ENCODE measurements around the gene GPR35. TPM values are rescaled to one million over a fixed set of nuclear protein-coding genes. Genes with fewer than 3 reads are reported as not detected.

Gene GPR35
- total RNA-seq, 1 donor from 2014 or later = 5.4 TPM

- TF ChIP-seq, protein P1, sequence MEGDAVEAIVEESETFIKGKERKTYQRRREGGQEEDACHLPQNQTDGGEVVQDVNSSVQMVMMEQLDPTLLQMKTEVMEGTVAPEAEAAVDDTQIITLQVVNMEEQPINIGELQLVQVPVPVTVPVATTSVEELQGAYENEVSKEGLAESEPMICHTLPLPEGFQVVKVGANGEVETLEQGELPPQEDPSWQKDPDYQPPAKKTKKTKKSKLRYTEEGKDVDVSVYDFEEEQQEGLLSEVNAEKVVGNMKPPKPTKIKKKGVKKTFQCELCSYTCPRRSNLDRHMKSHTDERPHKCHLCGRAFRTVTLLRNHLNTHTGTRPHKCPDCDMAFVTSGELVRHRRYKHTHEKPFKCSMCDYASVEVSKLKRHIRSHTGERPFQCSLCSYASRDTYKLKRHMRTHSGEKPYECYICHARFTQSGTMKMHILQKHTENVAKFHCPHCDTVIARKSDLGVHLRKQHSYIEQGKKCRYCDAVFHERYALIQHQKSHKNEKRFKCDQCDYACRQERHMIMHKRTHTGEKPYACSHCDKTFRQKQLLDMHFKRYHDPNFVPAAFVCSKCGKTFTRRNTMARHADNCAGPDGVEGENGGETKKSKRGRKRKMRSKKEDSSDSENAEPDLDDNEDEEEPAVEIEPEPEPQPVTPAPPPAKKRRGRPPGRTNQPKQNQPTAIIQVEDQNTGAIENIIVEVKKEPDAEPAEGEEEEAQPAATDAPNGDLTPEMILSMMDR (IDR thresholded peaks at IDR 0.05; ENCODE audit: unreplicated experiment) = no peak
- Mint-ChIP-seq H3K27ac (no peak overlapping the region), H3K36me3 (no peaks in the 10 kb centered on the region), H3K4me3 (no peak overlapping the region), H3K9me3 (peaks cover 12% of the 10 kb centered on the region), H3K4me1 (no peaks in the 10 kb centered on the region), H3K27me3 (ENCODE audit: low read depth) (peaks cover 56% of the 10 kb centered on the region)
- DNase-seq (ENCODE audit: low spot score in 2 of 2, unreplicated experiment in 2 of 2) = no peak
These were observed 37.4 kb downstream of the GPR35 start for GRCh38 chr2:240662681-240663080.

- no peak for DNase-seq (ENCODE audit: low spot score in 2 of 2, unreplicated experiment in 2 of 2)
- Mint-ChIP-seq H3K36me3 (no peaks in the 10 kb centered on the region), H3K27me3 (ENCODE audit: low read depth) (peaks cover 56% of the 10 kb centered on the region), H3K9me3 (peaks cover 12% of the 10 kb centered on the region), H3K27ac (no peak overlapping the region), H3K4me1 (no peaks in the 10 kb centered on the region), H3K4me3 (no peak overlapping the region)
- TF ChIP-seq, protein P1 (IDR thresholded peaks at IDR 0.05; ENCODE audit: unreplicated experiment) = no peak
These were observed 38.4 kb downstream of the GPR35 start for GRCh38 chr2:240663546-240664190.

- Mint-ChIP-seq H3K9me3 (peaks cover 12% of the 10 kb centered on the region), H3K36me3 (no peaks in the 10 kb centered on the region), H3K27ac (no peak overlapping the region), H3K27me3 (ENCODE audit: low read depth) (peaks cover 51% of the 10 kb centered on the region), H3K4me3 (no peak overlapping the region), H3K4me1 (no peaks in the 10 kb centered on the region)
- no peak for DNase-seq (ENCODE audit: low spot score in 2 of 2, unreplicated experiment in 2 of 2)
- TF ChIP-seq, protein P1 (IDR thresholded peaks at IDR 0.05; ENCODE audit: unreplicated experiment) = no peak
These were observed 39.3 kb downstream of the GPR35 start for GRCh38 chr2:240664622-240665021.

DNA sequence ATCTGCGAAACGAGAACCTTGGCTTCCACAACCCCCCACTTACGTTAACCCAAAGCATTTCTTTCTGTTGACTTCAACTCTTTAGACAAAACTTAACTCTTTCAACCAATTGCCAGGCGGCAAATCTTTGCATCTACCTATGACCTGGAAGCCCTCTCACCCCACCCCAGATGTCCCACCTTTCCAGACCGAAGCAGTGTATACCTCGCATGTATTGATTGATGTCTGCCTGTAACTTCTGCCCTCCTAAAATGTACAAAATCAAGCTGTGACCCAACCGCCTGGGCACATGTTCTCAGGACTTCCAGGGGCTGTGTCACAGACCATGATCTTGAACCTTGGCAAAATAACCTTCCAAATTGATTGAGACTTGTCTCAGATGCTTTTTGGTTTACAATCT is 45.1 kb downstream of the GPR35 start:
- Mint-ChIP-seq H3K4me1 (peaks cover 5% of the 10 kb centered on the region), H3K36me3 (no peaks in the 10 kb centered on the region), H3K9me3 (no peaks in the 10 kb centered on the region), H3K27ac (no peak overlapping the region), H3K4me3 (no peak overlapping the region), H3K27me3 (ENCODE audit: low read depth) (peaks cover 55% of the 10 kb centered on the region)
- DNase-seq (ENCODE audit: low spot score in 2 of 2, unreplicated experiment in 2 of 2) = no peak
- TF ChIP-seq, protein P1 (IDR thresholded peaks at IDR 0.05; ENCODE audit: unreplicated experiment) = no peak

GRCh38 chr2:240670950-240671349 is 45.7 kb downstream of the GPR35 start:
- H3K4me1 Mint-ChIP-seq = peaks cover 5% of the 10 kb centered on the region
- H3K4me3 Mint-ChIP-seq = no peak overlapping the region

More at GRCh38 chr2:240670950-240671349, 45.7 kb downstream of the GPR35 start:
- TF ChIP-seq, protein P1 (IDR thresholded peaks at IDR 0.05; ENCODE audit: unreplicated experiment) = no peak
- no peaks in the 10 kb centered on the region for H3K9me3 Mint-ChIP-seq
- H3K36me3 Mint-ChIP-seq = no peaks in the 10 kb centered on the region
- no peak for DNase-seq (ENCODE audit: low spot score in 2 of 2, unreplicated experiment in 2 of 2)
- H3K27me3 Mint-ChIP-seq (ENCODE audit: low read depth) = peaks cover 51% of the 10 kb centered on the region
- no peak overlapping the region for H3K27ac Mint-ChIP-seq

Measured in mesothelial cell of epicardium (in vitro differentiated cells).